CD4-positive, alpha-beta memory T cell (primary cell): Measurements from ENCODE around the gene LRP1B. TPM values are rescaled to one million over a fixed set of nuclear protein-coding genes. Genes with fewer than 3 reads are reported as not detected.

Source experiments
- CTCF ChIA-PET: fragments of 350-600 bp; sonication (Branson Sonifier 250); formaldehyde crosslinking; loops from one replicate; lab custom pipeline; 2021; ENCODE audit warnings: inconsistent platforms; ENCODE audit not compliant: partially characterized antibody; lab: Charles Lee
- POLR2A ChIA-PET: fragments of 350-600 bp; sonication (Branson Sonifier 250); formaldehyde crosslinking; loops from one replicate; lab custom pipeline; 2021; ENCODE audit not compliant: partially characterized antibody; lab: Charles Lee
- DNase-seq, 5 donors: peaks; one replicate each; pipeline versions ENCODE4 v3.0.0 to v3.0.0-alpha.2; 2020 to 2022; ENCODE audit warnings: mixed read lengths in 1 of 5
- H3K27ac ChIP-seq: one replicate; pipeline ENCODE4 v1.7.0; 2013; ENCODE audit warnings: low read depth, low read length
- H3K27me3 ChIP-seq: 2 replicates; pipeline ENCODE4 v1.7.0; 2013; ENCODE audit warnings: mild to moderate bottlenecking, low read length, moderate library complexity; ENCODE audit not compliant: insufficient read depth
- H3K36me3 ChIP-seq: 2 replicates; pipeline ENCODE4 v1.7.0; 2013; ENCODE audit warnings: mild to moderate bottlenecking, low read length, moderate library complexity; ENCODE audit not compliant: insufficient read depth
- H3K4me1 ChIP-seq: 2 replicates; pipeline ENCODE4 v1.7.0; 2013; ENCODE audit warnings: mild to moderate bottlenecking, low read length, moderate library complexity; ENCODE audit not compliant: insufficient read depth
- H3K4me3 ChIP-seq, 2 donors: one replicate each; pipeline ENCODE4 v1.7.0; 2013; ENCODE audit warnings: low read length in 2 of 2, mild to moderate bottlenecking in 1 of 2
- H3K9me3 ChIP-seq, 2 donors: one replicate each; pipeline ENCODE4 v1.7.0; 2013; ENCODE audit warnings: low read length in 2 of 2, control low read depth in 1 of 2; ENCODE audit not compliant: control insufficient read depth in 1 of 2
- H3K27ac Mint-ChIP-seq, 7 donors: one replicate each; pipeline ENCODE4 v1.8.0; 2020 to 2021; ENCODE audit warnings: mixed read lengths in 7 of 7, mild to moderate bottlenecking in 6 of 7, inconsistent platforms in 3 of 7, moderate library complexity in 3 of 7
- H3K27me3 Mint-ChIP-seq, 2 donors: one replicate each; pipeline ENCODE4 v1.8.0; 2020 to 2021; ENCODE audit warnings: mixed read lengths in 2 of 2
- H3K36me3 Mint-ChIP-seq, 2 donors: one replicate each; pipeline ENCODE4 v1.8.0; 2020 to 2021; ENCODE audit warnings: mixed read lengths in 2 of 2, inconsistent platforms in 1 of 2, mild to moderate bottlenecking in 1 of 2
- H3K4me1 Mint-ChIP-seq, 4 donors: one replicate each; pipeline ENCODE4 v1.8.0; 2020 to 2021; ENCODE audit warnings: mixed read lengths in 4 of 4, mild to moderate bottlenecking in 1 of 4
- H3K4me3 Mint-ChIP-seq, 8 donors: one replicate each; pipeline ENCODE4 v1.8.0; 2020 to 2021; ENCODE audit warnings: mixed read lengths in 8 of 8, mild to moderate bottlenecking in 7 of 8, moderate library complexity in 6 of 8, inconsistent platforms in 3 of 8
- H3K9me3 Mint-ChIP-seq, 8 donors: one replicate each; pipeline ENCODE4 v1.8.0; 2020 to 2021; ENCODE audit warnings: mixed read lengths in 8 of 8, mild to moderate bottlenecking in 5 of 8, inconsistent platforms in 3 of 8, moderate library complexity in 1 of 8
- intact Hi-C: fragments of 100-400 bp; cut with micrococcal nuclease; formaldehyde crosslinking; loops from one replicate; pipeline ENCODE4 v1.15.1; 2023
- polyA plus RNA-seq, 2 donors: library from polyadenylated mRNA; unstranded; fragments of 300-500 nt; fragmentation: Illumina TruSeq; gene quantifications; one replicate each; pipeline ENCODE4 v1.2.3, GENCODE V29; 2021
- total RNA-seq, 2 experiments: library from RNA; stranded (reverse); gene quantifications; one replicate each; pipeline ENCODE4 v1.2.3, GENCODE V29; 2021

LRP1B gene
- total and polyA plus RNA-seq, 4 experiments from 2014 or later: not detected

GRCh38 chr2:140814141-140814540 is 1316.7 kb downstream of the LRP1B start:
- H3K4me3 ChIP-seq: no peak overlapping the region
- no peaks in the 10 kb centered on the region for H3K9me3 ChIP-seq
- H3K27me3 Mint-ChIP-seq: no peaks in the 10 kb centered on the region
- H3K36me3 ChIP-seq: no peaks in the 10 kb centered on the region
- H3K4me1 Mint-ChIP-seq: no peaks in the 10 kb centered on the region
- no peak overlapping the region for H3K4me3 Mint-ChIP-seq
- POLR2A ChIA-PET: no interaction called here
- CTCF ChIA-PET: no interaction called here
- no peak overlapping the region for H3K27ac ChIP-seq
- no peak overlapping the region for H3K27ac Mint-ChIP-seq
- DNase-seq: no peak
- intact Hi-C loops: no loop called here
- H3K4me1 ChIP-seq: no peaks in the 10 kb centered on the region
- peaks cover 0 to 17% (median 10%) of the 10 kb centered on the region in 8 donors for H3K9me3 Mint-ChIP-seq
- H3K27me3 ChIP-seq: no peaks in the 10 kb centered on the region
- H3K36me3 Mint-ChIP-seq: no peaks in the 10 kb centered on the region

- Mint-ChIP-seq H3K9me3 (peaks cover 0 to 17% (median 6%) of the 10 kb centered on the region in 8 donors), H3K36me3 (no peaks in the 10 kb centered on the region), H3K27ac (no peak overlapping the region), H3K4me3 (no peak overlapping the region), H3K4me1 (no peaks in the 10 kb centered on the region), H3K27me3 (no peaks in the 10 kb centered on the region)
- intact Hi-C loops: no loop called here
- ChIA-PET POLR2A (interaction anchor here (0.6 kb wide), 1 partner anchor 1354 kb away, joined by 3 read pairs; no protein-coding TSS in a partner anchor), CTCF (no interaction called here)
- Histone ChIP-seq H3K27ac (no peak overlapping the region), H3K27me3 (no peaks in the 10 kb centered on the region), H3K4me1 (no peaks in the 10 kb centered on the region), H3K4me3 (no peak overlapping the region), H3K36me3 (no peaks in the 10 kb centered on the region), H3K9me3 (no peaks in the 10 kb centered on the region)
- no peak for DNase-seq
Measured at GRCh38 chr2:140808820-140809219, 1322.0 kb downstream of the LRP1B start.

- intact Hi-C loops: no loop called here
Measured at GRCh38 chr2:140808211-140808610, 1322.6 kb downstream of the LRP1B start.

GRCh38 chr2:140804700-140805260 is 1326.0 kb downstream of the LRP1B start:
- POLR2A ChIA-PET: no interaction called here
- Mint-ChIP-seq H3K4me1 (no peaks in the 10 kb centered on the region), H3K9me3 (peaks cover 0 to 12% (median 7%) of the 10 kb centered on the region in 8 donors), H3K4me3 (no peak overlapping the region), H3K36me3 (no peaks in the 10 kb centered on the region), H3K27me3 (no peaks in the 10 kb centered on the region), H3K27ac (no peak overlapping the region)
- intact Hi-C loops: no loop called here
- no peak for DNase-seq
- H3K4me1 ChIP-seq: no peaks in the 10 kb centered on the region
- no peak overlapping the region for H3K27ac ChIP-seq
- no peaks in the 10 kb centered on the region for H3K9me3 ChIP-seq
- CTCF ChIA-PET: no interaction called here
- no peaks in the 10 kb centered on the region for H3K27me3 ChIP-seq
- H3K36me3 ChIP-seq: no peaks in the 10 kb centered on the region
- H3K4me3 ChIP-seq: no peak overlapping the region

More at GRCh38 chr2:140808211-140808610, 1322.6 kb downstream of the LRP1B start:
- POLR2A ChIA-PET: no interaction called here
- no peak overlapping the region for H3K27ac Mint-ChIP-seq
- H3K27me3 ChIP-seq: no peaks in the 10 kb centered on the region
- H3K4me1 Mint-ChIP-seq: no peaks in the 10 kb centered on the region
- no peak overlapping the region for H3K27ac ChIP-seq
- no peak overlapping the region for H3K4me3 ChIP-seq
- CTCF ChIA-PET: no interaction called here
- no peaks in the 10 kb centered on the region for H3K4me1 ChIP-seq
- H3K36me3 Mint-ChIP-seq: no peaks in the 10 kb centered on the region
- no peaks in the 10 kb centered on the region for H3K36me3 ChIP-seq
- H3K9me3 Mint-ChIP-seq: peaks cover 0 to 15% (median 6%) of the 10 kb centered on the region in 8 donors
- no peaks in the 10 kb centered on the region for H3K9me3 ChIP-seq
- no peak overlapping the region for H3K4me3 Mint-ChIP-seq
- H3K27me3 Mint-ChIP-seq: no peaks in the 10 kb centered on the region
- no peak for DNase-seq

GRCh38 chr2:140801311-140801710 is 1329.5 kb downstream of the LRP1B start:
- Mint-ChIP-seq H3K27me3 (no peaks in the 10 kb centered on the region), H3K4me1 (no peaks in the 10 kb centered on the region), H3K36me3 (no peaks in the 10 kb centered on the region), H3K4me3 (no peak overlapping the region), H3K27ac (no peak overlapping the region), H3K9me3 (peaks cover 0 to 11% (median 6%) of the 10 kb centered on the region in 8 donors)
- no peaks in the 10 kb centered on the region for H3K4me1 ChIP-seq
- intact Hi-C loops: no loop called here
- peaks cover 0 to 3% of the 10 kb centered on the region in 2 donors for H3K9me3 ChIP-seq
- H3K4me3 ChIP-seq: no peak overlapping the region
- POLR2A ChIA-PET: no interaction called here
- no peaks in the 10 kb centered on the region for H3K27me3 ChIP-seq
- no peak overlapping the region for H3K27ac ChIP-seq
- CTCF ChIA-PET: no interaction called here
- no peak for DNase-seq
- H3K36me3 ChIP-seq: no peaks in the 10 kb centered on the region

GRCh38 chr2:140797718-140798117 is 1333.1 kb downstream of the LRP1B start:
- no peak overlapping the region for H3K27ac Mint-ChIP-seq
- DNase-seq: no peak
- Histone ChIP-seq H3K27me3 (no peaks in the 10 kb centered on the region), H3K9me3 (peaks cover 0 to 3% of the 10 kb centered on the region in 2 donors), H3K4me1 (no peaks in the 10 kb centered on the region), H3K4me3 (no peak overlapping the region), H3K36me3 (no peaks in the 10 kb centered on the region), H3K27ac (no peak overlapping the region)
- H3K9me3 Mint-ChIP-seq: peaks cover 0 to 8% (median 5%) of the 10 kb centered on the region in 8 donors
- no peaks in the 10 kb centered on the region for H3K27me3 Mint-ChIP-seq
- H3K4me1 Mint-ChIP-seq: no peaks in the 10 kb centered on the region
- intact Hi-C loops: no loop called here
- CTCF ChIA-PET: no interaction called here
- H3K4me3 Mint-ChIP-seq: peak overlapping the region in 1 of 8 donors; percentile 1
- POLR2A ChIA-PET: no interaction called here
- no peaks in the 10 kb centered on the region for H3K36me3 Mint-ChIP-seq

GRCh38 chr2:140791802-140792201 is 1339.0 kb downstream of the LRP1B start:
- Mint-ChIP-seq H3K4me1 (no peaks in the 10 kb centered on the region), H3K9me3 (peaks cover 0 to 11% (median 4%) of the 10 kb centered on the region in 8 donors), H3K27ac (no peak overlapping the region), H3K36me3 (no peaks in the 10 kb centered on the region), H3K27me3 (no peaks in the 10 kb centered on the region), H3K4me3 (no peak overlapping the region)
- Histone ChIP-seq H3K27ac (no peak overlapping the region), H3K4me1 (no peaks in the 10 kb centered on the region), H3K9me3 (no peaks in the 10 kb centered on the region), H3K4me3 (no peak overlapping the region), H3K36me3 (no peaks in the 10 kb centered on the region), H3K27me3 (no peaks in the 10 kb centered on the region)
- CTCF ChIA-PET: no interaction called here
- POLR2A ChIA-PET: no interaction called here
- no peak for DNase-seq
- intact Hi-C loops: no loop called here
